GM08714 (cell line): Measurements from ENCODE around the gene ZEB2.
A peak's percentile ranks its signal among the peaks of the same experiment; 100 is the strongest.

Experiments
- H3K4me3 ChIP-seq: fragments of 200-500 bp; sonication (Bioruptor generic); 2 replicates; pipeline ENCODE4 v1.5.1; 2014; ENCODE audit warnings: mild to moderate bottlenecking, low read length, inconsistent platforms
- ZNF274 ChIP-seq: IDR thresholded peaks from 2 replicates; pipeline ENCODE4 v1.6.1; 2012; ENCODE audit warnings: mild to moderate bottlenecking, low read depth, low read length

The ZEB2 gene

GRCh38 chr2:144512891-144513351 lies 7.0 kb downstream of the ZEB2 start:
- no peak overlapping the region for H3K4me3 ChIP-seq
- TF ChIP-seq ZNF274 = no peak

- TF ChIP-seq ZNF274 = no peak
- no peak overlapping the region for H3K4me3 ChIP-seq
These were observed 7.4 kb downstream of the ZEB2 start for GRCh38 chr2:144512470-144512869.

DNA sequence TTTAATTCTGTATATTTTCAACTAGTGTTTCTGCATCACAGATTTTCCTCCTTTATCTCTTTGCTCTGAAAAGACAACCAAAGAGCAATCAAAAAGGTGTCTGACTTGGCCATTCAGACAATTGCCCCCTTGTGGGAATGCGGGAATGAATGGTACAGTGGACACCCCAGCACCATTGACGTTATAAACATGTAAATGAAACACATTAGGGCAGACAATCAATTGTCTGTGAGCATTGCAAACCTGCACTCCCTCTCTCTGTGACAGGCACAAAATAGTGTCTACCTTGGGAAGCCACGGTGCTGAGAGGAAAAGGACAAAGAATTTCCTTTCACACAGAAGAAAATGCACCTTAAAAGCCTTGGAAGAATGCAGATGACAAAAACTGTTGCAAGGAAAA lies 8.0 kb downstream of the ZEB2 start:
- no peak for TF ChIP-seq ZNF274
- no peak overlapping the region for H3K4me3 ChIP-seq

DNA sequence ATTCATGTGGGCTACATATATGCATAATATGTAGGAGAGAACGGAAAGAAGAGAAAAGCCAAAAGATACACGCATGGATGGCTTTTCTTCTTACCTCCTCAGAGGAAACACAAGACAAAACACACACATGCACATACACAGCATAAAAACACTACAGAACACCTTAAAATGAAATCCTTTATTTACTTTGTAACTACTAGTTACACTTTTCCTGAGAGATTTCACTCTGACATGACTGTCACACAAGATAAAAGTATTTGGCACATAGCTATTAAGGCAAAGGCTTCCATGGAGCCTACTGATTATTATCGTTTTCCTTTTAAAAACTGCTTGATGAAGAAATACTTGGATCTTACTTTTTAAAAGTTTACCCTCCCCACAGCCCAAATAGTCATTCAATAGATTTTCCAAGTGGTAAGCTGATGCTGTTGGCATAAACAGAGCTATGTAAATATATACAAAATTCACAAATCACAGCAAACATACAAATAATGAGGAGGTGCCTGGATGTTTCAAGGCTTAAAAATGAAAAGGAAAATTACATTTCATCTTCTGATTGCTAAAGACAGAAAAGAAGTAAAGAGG lies 8.6 kb downstream of the ZEB2 start:
- H3K4me3 ChIP-seq = no peak overlapping the region

GRCh38 chr2:144510294-144510991 lies 9.5 kb downstream of the ZEB2 start:
- no peak for TF ChIP-seq ZNF274
- H3K4me3 ChIP-seq = peak overlapping the region; percentile 55; the same call in 1 of the 2 replicates

More for the DNA sequence above, 8.6 kb downstream of the ZEB2 start:
- no peak for TF ChIP-seq ZNF274

- H3K4me3 ChIP-seq = no peak overlapping the region; the same call in 1 of the 2 replicates
- no peak for TF ChIP-seq ZNF274
These were observed 10.1 kb downstream of the ZEB2 start for GRCh38 chr2:144509879-144510221.

GRCh38 chr2:144509001-144509878 lies 10.7 kb downstream of the ZEB2 start:
- TF ChIP-seq ZNF274 = no peak
- H3K4me3 ChIP-seq = no peak overlapping the region

GRCh38 chr2:144508172-144508851 lies 11.6 kb downstream of the ZEB2 start:
- H3K4me3 ChIP-seq = no peak overlapping the region; the same call in 1 of the 2 replicates
- no peak for TF ChIP-seq ZNF274

GRCh38 chr2:144507441-144508171 lies 12.3 kb downstream of the ZEB2 start:
- no peak for TF ChIP-seq ZNF274
- no peak overlapping the region for H3K4me3 ChIP-seq

- H3K4me3 ChIP-seq = no peak overlapping the region
- TF ChIP-seq ZNF274 = no peak
These were observed 14.6 kb downstream of the ZEB2 start for GRCh38 chr2:144505245-144505831.

- no peak overlapping the region for H3K4me3 ChIP-seq
- no peak for TF ChIP-seq ZNF274
These were observed 15.7 kb downstream of the ZEB2 start for GRCh38 chr2:144504218-144504641.

- H3K4me3 ChIP-seq = no peak overlapping the region
These were observed 16.7 kb downstream of the ZEB2 start for GRCh38 chr2:144503242-144503641.

GRCh38 chr2:144502369-144502768 lies 17.6 kb downstream of the ZEB2 start:
- no peak overlapping the region for H3K4me3 ChIP-seq
- TF ChIP-seq ZNF274 = no peak

More at GRCh38 chr2:144503242-144503641, 16.7 kb downstream of the ZEB2 start:
- TF ChIP-seq ZNF274 = no peak
